Endothelial cell of umbilical vein (primary cell): ENCODE data around the gene SLAMF8.

Experiments used
- POLR2A ChIP-seq: IDR thresholded peaks from 2 replicates; pipeline ENCODE4 v1.6.1; 2012; ENCODE audit warnings: low read depth, mild to moderate bottlenecking, control low read depth, low read length
- TF ChIP-seq, protein P1 (sequence below), 2 donors: IDR thresholded peaks; 1 replicate in 1 of 2; 2 replicates in 1 of 2; pipeline ENCODE4 v1.5.1; 2011; ENCODE audit warnings: low read length in 2 of 2, mild to moderate bottlenecking in 2 of 2, moderate library complexity in 2 of 2, control low read depth in 1 of 2, inconsistent platforms in 1 of 2, low read depth in 1 of 2; ENCODE audit not compliant: insufficient read depth in 1 of 2; ENCODE audit errors: extremely low read depth in 1 of 2
- TF ChIP-seq, protein P2 (sequence below): IDR thresholded peaks from 2 replicates; pipeline ENCODE4 v1.6.1; 2011; ENCODE audit not compliant: insufficient read depth, insufficient read length

- TF ChIP-seq POLR2A = no peak
- TF ChIP-seq, protein P1, sequence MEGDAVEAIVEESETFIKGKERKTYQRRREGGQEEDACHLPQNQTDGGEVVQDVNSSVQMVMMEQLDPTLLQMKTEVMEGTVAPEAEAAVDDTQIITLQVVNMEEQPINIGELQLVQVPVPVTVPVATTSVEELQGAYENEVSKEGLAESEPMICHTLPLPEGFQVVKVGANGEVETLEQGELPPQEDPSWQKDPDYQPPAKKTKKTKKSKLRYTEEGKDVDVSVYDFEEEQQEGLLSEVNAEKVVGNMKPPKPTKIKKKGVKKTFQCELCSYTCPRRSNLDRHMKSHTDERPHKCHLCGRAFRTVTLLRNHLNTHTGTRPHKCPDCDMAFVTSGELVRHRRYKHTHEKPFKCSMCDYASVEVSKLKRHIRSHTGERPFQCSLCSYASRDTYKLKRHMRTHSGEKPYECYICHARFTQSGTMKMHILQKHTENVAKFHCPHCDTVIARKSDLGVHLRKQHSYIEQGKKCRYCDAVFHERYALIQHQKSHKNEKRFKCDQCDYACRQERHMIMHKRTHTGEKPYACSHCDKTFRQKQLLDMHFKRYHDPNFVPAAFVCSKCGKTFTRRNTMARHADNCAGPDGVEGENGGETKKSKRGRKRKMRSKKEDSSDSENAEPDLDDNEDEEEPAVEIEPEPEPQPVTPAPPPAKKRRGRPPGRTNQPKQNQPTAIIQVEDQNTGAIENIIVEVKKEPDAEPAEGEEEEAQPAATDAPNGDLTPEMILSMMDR (IDR thresholded peaks at IDR 0.05; ENCODE audit: extremely low read depth in 1 of 2, insufficient read depth in 1 of 2, low read depth in 1 of 2, low read length in 2 of 2) = no peak
- TF ChIP-seq, protein P2, sequence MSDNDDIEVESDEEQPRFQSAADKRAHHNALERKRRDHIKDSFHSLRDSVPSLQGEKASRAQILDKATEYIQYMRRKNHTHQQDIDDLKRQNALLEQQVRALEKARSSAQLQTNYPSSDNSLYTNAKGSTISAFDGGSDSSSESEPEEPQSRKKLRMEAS = no peak
Observed at GRCh38 chr1:159799446-159799985, 27.2 kb upstream of the SLAMF8 start.
